HT-29 (cell line): ENCODE results near the gene LRCOL1. TPM values are rescaled to one million over a fixed set of nuclear protein-coding genes. Genes with fewer than 3 reads are reported as not detected.

Experiments
- DNase-seq: peaks from one replicate; pipeline ENCODE4 v3.0.0-alpha.2; 2015; ENCODE audit warnings: low spot score
- total RNA-seq: library from RNA; depleted of rRNA; stranded (reverse); fragments of >200 nt; shearing (Covaris generic); gene quantifications from 2 replicates; pipeline ENCODE4 v1.2.3, GENCODE V29; 2014

Gene LRCOL1
- total RNA-seq, 1 experiment from 2014 or later: not detected

DNA sequence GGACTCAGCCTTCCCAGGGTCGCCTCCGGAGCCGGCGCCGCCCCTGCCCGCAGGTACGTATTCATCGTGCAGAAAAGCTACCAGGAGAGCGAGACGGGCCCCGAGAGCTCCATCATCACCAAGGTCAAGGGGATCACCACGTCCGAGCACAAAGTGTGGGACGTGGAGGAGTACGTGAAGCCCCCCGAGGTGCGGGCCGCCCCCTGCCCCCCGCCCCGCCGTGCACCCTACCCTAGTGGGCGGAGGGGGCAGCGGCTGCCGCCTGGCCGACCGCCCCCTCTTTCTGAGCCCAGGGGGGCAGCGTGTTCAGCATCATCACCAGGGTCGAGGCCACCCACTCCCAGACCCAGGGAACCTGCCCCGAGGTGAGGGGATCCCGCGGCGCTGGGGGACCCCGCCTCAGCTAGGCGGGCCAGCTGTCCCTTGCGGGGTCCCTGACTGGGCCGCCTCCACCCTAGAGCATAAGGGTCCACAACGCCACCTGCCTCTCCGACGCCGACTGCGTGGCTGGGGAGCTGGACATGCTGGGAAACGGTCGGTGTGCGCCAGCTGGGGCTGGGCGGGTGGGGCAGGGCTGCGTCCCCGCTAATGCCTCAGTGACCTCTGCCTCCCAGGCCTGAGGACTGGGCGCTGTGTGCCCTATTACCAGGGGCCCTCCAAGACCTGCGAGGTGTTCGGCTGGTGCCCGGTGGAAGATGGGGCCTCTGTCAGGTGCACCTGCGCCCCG is 9.2 kb upstream of the LRCOL1 start:
- DNase-seq: no peak

DNA sequence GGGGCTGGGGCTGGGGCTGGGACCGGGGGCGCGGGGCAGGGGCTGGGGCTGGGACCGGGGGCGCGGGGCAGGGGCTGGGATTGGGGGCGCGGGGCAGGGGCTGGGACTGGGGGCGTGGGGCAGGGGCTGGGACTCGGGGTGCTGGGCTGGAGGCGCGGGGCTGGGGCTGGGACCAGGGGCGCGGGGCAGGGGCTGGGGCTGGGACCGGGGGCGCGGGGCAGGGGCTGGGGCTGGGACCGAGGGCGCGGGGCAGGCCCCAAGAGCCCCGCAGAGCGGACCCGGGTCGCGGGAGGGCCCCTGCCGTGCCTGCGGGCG is 8.6 kb upstream of the LRCOL1 start:
- DNase-seq: no peak

DNA sequence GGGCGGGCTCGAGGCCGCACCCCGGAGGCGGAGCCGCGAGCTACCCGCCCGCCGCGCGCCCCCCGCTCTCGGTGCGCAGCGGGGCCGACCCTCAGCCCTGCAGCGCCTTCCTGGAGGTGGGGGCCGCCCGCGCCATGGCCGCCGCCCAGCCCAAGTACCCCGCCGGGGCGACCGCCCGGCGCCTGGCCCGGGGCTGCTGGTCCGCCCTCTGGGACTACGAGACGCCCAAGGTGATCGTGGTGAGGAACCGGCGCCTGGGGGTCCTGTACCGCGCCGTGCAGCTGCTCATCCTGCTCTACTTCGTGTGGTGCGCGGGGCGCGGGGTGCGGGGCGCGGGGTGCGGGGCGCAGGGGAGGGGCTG is 8.3 kb upstream of the LRCOL1 start, which contains the start of gene P2RX2:
Gene P2RX2, plus strand, starts transcription at position 94 of the 361 bp plus-strand sequence. Its CDS starts 41 bp downstream, at position 135.
- no peak for DNase-seq

DNA sequence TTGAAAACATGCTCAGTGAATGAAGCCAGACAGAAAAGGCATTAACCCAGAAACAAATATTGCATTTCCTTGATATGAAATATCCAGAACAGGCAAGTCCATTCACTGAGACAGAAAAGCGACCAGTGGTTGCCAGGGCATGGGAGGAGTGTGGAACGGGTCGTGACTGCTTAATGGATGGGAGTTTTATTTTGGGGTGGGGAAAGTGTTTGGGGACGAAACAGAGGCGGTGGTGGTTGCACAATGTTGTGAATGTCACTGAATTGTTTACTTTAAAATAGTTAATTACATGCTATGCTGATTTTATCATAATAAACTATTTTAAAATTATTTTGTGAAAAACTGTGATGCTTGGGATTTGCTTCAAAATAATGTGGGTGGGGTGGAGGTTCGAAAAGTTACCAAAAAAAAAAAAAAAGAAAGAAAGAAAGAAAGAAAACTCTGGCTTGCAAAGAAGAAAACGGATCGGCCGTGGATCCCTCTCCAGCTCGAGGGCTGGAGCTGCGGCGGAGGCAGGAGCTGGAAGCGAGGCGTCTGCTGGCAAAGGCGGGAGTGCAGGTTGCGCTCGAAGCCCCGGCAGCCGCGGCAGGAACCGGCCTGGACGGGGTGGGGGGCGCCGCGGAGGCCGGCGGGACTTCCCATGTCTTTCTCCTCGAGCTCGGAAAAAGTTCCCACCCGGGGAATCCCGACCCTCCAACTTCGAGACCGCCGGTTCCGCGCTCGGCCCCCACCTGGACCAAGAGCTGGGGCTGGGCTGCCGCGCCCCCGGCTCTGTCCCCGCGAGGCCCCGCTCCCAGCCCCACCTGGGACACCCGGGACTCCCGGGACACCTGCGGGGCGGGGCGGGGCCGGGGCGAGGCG is 7.7 kb upstream of the LRCOL1 start:
- no peak for DNase-seq

- no peak for DNase-seq
Observed at GRCh38 chr12:132617135-132617701, 6.8 kb upstream of the LRCOL1 start.

DNA sequence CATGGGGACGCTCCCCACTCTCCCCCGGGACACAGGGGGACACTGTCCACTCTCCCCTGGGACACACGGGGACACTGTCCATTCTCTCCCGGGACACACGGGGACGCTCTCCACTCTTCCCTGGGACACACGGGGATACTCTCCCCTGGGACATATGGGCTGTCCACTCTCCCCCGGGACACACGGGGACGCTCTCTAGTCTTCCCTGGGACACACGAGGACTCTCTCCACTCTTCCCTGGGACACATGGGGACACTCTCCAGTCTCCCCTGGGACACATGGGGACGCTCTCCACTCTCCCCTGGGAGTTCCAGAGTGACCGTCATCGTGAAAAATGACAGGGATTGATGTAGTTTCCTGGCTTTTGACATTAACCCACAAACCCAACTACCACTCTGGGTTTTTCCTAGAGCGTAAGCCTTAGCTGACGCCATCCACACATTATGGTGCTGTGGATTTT is 5.2 kb upstream of the LRCOL1 start:
- no peak for DNase-seq

DNA sequence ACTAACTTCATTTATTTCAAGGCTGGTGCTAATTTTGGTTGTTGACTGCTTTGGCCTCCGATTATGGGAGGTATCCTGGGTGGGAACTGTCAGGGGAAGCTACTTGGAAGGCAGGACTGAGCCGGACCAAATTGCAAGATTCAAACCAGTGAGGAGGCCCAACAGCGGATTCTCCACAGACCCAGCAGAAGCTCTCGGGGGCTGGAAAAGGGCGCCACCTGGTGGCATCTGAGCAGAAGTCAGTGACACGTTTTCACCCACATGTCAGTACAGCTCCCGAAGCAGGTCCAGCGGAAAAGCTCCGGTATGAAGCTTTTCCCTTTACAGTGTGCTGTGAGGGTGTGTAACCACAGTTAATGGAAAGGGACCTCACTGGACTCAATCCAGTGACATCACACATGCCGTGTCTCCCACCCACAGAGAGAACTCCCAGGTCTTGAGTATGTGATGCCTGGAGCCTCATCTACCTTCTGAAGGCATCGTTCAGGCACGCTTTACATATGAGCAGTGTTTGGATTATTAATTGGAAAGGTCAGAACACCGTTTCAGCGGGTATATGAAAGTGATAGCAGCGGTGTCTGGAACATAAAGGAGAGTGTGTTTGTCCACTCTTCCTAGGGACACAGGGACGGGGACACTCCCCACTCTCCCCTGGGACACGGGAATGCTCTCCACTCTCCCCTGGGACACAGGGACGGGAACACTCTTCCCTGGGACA is 4.6 kb upstream of the LRCOL1 start:
- peak; percentile 91 for DNase-seq

GRCh38 chr12:132614029-132614428 is 3.6 kb upstream of the LRCOL1 start:
- no peak for DNase-seq

DNA sequence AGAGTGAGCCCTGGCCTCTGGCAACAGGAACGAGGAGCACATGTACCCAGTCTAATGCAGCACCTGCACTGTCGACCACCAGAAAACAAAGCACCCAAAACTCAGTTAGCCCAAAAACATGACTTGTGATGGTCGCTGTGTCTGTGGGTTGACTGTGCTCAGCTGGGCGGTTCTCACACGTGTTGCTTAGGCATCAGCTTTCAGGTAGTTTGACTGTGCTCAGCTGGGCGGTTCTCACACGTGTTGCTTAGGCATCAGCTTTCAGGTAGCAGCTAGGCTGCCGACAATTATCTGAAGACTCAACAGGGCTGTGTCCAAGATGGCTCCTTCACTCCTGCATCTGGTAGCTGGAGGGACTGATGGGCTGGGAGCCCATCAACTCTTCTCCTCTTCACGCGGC is 1.2 kb upstream of the LRCOL1 start:
- no peak for DNase-seq

- no peak for DNase-seq
Observed at GRCh38 chr12:132610866-132611602, 652 bp upstream of the LRCOL1 start.

DNA sequence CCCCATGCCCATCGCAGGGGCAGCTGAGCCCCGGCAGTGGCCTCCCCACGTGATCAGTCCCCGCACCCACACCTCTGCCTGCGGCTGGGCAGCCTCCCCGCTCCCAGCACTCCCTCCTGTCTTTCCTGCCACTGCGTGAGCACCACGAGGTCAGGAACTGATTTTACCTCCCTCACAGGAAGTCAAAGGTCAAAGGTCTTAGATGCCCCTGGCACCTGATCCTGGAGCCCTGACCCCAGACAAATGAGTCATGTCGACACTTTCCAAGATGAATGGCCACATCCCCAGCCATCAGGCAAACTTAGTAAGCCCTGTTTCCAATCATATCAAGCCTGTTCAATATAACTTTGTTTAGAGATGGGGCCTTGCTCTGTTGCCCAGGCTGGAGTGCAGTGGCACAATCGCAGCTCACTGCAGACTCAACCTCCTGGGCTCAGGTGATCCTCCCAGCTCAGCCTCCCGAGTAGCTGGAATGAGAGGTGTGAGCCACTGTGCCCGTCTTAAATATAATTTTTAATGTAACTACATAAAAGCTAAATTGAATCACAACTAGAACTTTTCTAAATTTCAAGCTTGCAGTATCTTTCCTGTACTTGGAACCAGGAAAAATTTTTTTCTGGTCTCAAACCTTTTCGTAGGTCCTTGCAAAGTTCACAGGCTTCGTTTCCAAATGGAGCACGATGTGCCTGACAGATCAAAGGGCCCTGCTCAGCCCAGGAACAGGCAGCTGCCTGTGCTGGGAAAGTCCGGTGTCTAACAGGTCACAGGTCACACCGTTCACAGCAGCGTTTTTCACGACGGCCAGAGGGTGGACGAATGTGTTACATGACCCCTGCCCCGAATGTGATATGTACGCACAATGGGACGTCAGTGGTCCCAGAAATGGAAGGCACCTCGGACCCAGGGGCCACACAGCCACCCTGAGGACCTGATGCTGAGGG is 1.9 kb downstream of the LRCOL1 start:
- DNase-seq: no peak

- DNase-seq: no peak
Observed at GRCh38 chr12:132606927-132607326, 3.5 kb downstream of the LRCOL1 start.

DNA sequence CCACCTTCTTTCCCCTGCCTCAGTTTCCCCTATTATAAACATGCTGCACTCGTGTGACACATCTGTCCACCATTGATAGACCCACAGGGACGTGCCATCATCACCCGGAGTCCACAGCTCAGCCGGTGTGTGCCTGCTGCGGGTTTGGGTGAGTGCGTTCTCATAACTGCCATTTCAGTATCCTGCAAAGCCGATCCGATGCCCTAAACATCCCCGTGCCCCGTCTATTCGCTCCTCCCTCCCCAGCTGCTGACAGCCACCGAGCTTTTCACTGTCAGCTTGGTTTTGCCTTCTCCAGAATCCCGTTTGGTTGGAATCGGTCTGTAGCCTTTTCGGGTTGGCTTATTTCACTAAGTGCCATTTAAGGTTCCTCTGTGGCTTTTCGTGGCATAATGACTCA is 3.9 kb downstream of the LRCOL1 start:
- no peak for DNase-seq

- DNase-seq: no peak
Observed at GRCh38 chr12:132605892-132606291, 4.5 kb downstream of the LRCOL1 start.

DNA sequence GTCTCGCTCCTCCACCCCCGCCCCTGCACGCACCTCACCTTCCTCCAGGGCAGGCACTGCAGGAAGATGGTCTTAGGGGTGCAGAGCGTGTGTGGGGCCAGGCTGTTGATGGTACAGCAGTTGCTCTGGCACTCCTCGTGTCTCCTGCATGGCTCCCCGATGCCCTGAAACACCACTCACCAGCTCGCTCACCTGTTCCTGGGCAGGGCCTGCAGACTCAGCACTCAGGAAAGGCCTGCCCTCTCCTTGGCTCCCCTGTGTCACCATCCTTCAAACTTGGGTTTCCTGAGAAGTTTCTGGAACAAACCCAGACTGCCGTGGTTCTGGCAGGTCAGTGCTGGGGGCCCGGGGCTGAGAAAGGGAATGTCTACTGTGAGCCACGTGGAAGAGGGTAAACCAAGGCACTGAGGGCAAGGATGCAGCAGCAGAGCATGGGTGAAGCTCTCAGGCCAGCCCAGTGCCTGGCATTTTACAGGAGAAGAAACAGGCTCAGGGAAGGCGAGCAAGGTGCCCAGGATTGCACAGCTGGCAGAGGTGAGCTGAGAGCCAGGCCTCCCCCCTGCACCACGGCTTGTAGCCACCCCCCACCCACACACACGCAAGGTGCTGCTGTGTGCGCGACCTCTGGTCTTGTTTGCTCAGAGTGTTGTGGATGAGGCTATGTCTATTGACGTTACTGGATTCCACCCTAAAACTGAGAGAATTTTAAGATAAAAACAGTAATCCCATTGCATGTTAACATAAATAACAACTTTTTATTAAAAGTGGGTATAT is 5.5 kb downstream of the LRCOL1 start:
- no peak for DNase-seq

DNA sequence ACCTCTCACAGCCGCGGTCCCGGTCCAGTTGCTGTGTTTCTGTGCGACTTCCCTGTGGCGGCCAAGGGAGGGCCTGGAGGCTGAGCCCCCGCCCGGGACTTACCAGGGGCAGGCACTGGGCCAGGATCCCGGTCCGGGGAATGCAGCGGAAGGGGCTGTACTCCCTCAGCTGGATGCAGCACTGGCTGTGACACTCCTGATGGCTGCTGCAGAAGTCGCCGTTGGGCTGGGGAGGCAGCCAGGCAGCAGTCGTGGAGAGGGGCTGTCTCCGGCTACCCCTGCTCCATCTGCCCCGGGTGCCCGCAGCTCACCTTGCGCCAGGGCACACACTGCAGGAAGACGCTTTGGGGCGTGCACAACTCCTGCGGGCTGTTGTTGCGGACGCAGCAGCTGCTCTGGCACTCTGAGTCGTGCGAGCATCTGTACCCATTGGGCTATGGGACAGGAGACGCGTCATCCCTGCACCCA is 6.2 kb downstream of the LRCOL1 start:
- DNase-seq: no peak

DNA sequence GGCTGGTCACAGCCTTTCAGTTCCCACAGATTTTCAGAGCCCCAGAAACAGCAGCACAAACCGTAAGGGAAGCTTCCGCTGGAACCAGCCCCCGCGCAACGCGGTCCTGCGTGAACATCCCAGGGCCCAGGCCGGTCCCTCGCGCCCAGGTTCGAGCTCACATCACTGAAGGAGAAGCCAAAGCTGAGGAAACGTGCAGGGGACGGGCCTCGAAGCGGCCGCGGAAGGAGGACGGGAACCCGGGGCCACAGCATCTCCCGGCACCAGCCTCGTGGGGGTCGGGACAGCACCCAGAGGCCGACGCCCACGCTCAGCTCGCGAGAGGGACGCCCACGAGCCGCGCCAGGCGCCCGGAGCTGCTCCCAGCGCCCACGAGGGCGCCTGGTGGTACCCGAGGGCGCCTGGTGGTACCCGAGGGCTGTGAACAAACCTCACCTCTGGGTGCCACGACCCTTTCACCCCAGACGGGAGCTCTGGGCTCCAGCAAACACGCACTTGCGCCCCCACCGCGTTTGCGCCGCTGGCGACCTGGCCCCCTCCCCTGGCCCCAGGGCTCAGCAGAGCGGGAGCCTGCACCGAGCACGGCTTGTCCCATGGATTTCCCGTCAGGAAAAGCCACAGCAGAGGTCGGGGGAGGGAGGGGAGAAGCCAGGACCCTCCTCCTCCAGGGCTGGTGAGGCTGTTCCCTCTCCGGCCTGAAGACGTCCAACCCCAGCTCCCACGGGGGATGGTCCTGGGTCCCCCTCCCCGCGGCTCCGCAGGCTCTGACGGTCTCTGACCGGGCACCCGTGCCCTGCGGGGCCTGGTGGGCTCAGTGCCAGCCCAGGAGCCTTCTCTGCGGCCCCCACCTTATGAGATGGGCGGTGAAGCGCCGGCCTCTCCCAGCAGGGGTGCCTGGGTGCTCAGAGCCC is 6.9 kb downstream of the LRCOL1 start:
- no peak for DNase-seq

GRCh38 chr12:132602572-132603239 is 7.7 kb downstream of the LRCOL1 start:
- no peak for DNase-seq
